Measurements from ENCODE around the gene SLC10A1.
"Not testable (repeated sequence)": the region's sequence is repeated elsewhere in the genome, so short reads cannot be mapped to it uniquely, and the experiment has no call there.

The SLC10A1 gene

DNA sequence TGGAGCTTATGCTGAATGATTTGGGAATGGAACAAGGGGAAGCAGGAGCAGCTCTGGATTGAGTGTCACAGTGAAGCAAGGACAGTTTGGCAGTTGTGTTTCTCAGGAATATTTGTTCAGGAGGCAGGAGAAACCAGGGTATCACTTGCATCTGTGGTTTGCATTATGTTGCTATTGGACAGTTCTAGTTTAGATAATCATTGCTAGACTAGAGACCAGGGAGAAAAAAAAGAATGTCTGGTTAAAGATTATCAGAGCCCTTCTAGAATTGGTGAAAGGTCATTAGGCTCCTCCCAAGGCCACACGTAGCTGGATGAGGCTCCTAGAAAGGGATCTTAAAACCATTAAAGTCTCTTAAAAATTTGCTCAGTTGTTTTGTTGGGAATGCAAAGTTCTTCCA lies 47.1 kb downstream of the SLC10A1 start:
- Mint-ChIP-seq H3K27me3 (peaks cover 5% of the 10 kb centered on the region), H3K27ac (no peak overlapping the region), H3K4me1 (peaks cover 10% of the 10 kb centered on the region), H3K4me3 (no peak overlapping the region), H3K36me3 (no peaks in the 10 kb centered on the region), H3K9me3 (no peaks in the 10 kb centered on the region)
- CTCF ChIA-PET, result interaction anchor here (0.8 kb wide), 1 partner anchor 13 kb away, joined by 3 read pairs; no protein-coding TSS in a partner anchor
- no peak for DNase-seq

DNA sequence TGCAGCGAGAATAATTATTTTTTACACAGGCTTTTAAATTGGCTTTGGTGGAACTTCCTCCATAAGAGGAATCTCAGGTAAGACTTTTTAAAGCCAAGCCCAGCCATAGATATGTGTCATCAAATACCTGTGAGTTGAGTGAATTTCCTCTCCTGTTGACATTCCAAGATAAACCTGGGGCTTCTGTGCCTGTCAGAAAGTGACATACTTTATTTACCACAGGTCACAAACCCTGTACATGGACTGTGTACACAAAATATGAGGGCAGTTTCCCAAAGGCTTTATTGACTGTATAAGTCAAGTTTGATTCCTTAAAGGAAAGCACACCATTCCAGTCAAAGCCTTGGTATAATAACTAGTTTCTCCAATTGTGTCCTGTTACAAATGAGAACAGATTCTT lies 56.0 kb downstream of the SLC10A1 start:
- Mint-ChIP-seq H3K4me1 (peaks cover 2% of the 10 kb centered on the region), H3K27me3 (peaks cover 11% of the 10 kb centered on the region), H3K9me3 (peaks cover 8% of the 10 kb centered on the region), H3K27ac (no peak overlapping the region), H3K4me3 (no peak overlapping the region), H3K36me3 (peaks cover 2% of the 10 kb centered on the region)
- CTCF ChIA-PET, result no interaction called here
- DNase-seq, result no peak

DNA sequence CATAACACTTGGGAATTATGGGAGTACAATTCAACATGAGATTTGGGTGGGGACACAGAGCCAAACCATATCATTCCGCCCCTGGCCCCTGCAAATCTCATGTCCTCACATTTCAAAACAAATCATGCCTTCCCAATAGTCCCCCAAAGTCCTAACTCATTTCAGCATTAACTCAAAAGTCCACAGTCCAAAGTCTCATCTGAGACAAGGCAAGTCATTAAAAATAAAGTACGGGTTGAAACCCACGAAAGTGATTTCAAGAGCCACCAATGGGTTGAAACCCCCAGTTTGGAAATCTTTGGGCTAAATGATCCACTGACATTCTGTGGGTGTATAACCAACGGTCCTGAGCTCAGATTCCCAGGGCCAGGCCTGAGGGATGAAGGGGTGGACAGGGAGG lies 60.6 kb downstream of the SLC10A1 start:
- not testable (repeated sequence) for H3K4me1 Mint-ChIP-seq, H3K4me3 Mint-ChIP-seq, H3K9me3 Mint-ChIP-seq, DNase-seq, H3K36me3 Mint-ChIP-seq, H3K27ac Mint-ChIP-seq
- CTCF ChIA-PET, result interaction anchor here (0.7 kb wide), 1 partner anchor 14 kb away, joined by 3 read pairs; no protein-coding TSS in a partner anchor
- peaks cover 17% of the 10 kb centered on the region for H3K27me3 Mint-ChIP-seq

DNA sequence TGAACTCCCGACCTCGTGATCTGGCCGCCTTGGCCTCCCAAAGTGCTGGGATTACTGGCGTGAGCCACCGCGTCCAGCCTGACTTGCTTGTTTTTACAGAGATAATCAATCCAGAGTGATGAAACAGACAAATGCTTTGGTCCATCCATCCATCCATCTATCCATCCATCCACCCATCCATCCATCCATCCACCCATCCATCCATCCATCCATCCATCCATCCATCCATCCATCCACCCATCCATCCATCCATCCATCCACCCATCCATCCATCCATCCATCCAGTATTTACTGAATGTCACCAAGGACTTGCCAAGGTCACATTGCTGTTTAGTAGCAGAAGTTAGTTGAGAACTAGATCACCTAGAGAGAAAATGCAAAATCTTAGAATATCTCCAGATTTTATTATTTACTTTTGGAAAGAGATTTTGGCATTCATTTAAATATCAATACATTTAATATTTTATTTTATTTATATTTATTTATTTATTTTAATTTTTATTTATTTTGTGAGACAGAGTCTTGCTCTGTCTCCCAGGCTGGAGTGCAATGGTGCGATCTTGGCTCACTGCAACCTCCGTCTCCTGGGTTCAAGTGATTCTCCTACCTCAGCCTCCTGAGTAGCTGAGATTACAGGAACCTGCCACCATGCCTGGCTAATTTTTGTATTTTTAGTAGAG lies 65.0 kb downstream of the SLC10A1 start:
- H3K27me3 Mint-ChIP-seq, result peaks cover 17% of the 10 kb centered on the region
- H3K27ac Mint-ChIP-seq, DNase-seq, H3K9me3 Mint-ChIP-seq, H3K4me3 Mint-ChIP-seq, H3K36me3 Mint-ChIP-seq: not testable (repeated sequence)
- CTCF ChIA-PET, result interaction anchor here (1.7 to 2.5 kb wide), 2 partner anchors 34 to 296 kb away, joined by 4 to 19 read pairs; no protein-coding TSS in a partner anchor
- peaks cover 12% of the 10 kb centered on the region for H3K4me1 Mint-ChIP-seq

DNA sequence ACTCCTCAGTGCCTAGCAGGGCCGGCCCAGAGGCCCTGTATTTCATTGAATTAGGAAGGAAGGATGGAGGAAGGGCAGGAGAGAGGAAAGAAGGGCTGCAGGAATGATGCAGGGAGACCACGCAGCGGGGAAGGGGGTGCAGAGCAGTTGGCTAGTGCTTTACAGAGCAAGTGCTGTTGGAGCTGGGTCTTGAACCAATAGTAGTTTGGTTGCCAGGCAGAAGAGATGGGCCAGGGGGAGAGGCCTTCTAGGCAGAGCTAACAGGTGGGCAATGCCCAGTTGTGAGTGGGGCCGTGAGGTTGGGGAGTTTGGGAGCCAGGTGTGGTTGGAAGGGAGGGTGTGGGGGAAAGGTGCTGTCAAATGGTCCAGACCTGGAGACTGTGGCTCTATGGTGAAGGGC lies 69.2 kb downstream of the SLC10A1 start:
- DNase-seq, result no peak
- CTCF ChIA-PET, result interaction anchor here (1.1 to 6.1 kb wide), 13 partner anchors 10 to 151 kb away, joined by 4 to 94 read pairs (median 7); no protein-coding TSS in a partner anchor
- Mint-ChIP-seq H3K4me3 (no peak overlapping the region), H3K27ac (no peak overlapping the region), H3K4me1 (peaks cover 28% of the 10 kb centered on the region), H3K27me3 (peaks cover 18% of the 10 kb centered on the region), H3K9me3 (no peaks in the 10 kb centered on the region), H3K36me3 (no peaks in the 10 kb centered on the region)

DNA sequence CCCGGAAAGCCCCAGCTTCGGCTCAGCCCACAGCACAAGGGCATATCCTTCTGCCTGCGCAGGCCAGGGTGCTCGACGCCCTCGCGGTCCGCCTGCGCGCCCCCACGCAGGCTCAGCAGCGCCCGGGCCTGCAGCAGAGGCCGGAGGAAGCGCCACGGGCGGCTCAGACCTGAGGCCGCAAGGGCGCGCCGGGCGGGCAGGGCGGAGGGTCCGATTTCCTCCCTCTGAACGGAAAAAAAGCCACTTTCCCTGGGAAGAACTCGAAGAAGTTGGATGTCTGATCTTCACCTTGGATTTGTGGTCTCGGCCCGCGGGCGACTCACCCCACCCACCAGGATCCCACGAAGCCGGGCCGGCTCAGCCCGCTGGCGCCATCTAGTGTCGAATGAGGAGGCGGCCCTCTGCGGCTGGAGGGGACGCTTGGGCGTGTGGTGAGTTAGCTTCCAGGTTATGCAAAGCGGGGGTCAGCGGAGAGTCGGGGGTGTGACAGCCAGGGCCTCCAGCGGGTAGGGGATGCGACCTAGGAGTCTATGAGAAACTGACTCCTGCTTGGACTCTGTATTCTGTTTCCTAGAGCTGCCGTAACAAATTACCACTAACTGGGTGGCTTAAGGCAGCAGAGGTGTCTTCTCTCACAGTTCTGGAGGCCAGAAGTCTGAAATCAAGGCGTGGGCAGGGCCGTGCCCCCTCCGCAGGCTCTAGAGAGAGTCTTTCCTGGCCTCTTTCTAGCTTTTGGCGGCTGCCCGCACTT lies 70.1 kb downstream of the SLC10A1 start:
- Mint-ChIP-seq H3K27me3 (peaks cover 18% of the 10 kb centered on the region), H3K4me3 (peak overlapping the region; percentile 57), H3K4me1 (peaks cover 28% of the 10 kb centered on the region), H3K27ac (peak overlapping the region; percentile 6), H3K36me3 (no peaks in the 10 kb centered on the region), H3K9me3 (no peaks in the 10 kb centered on the region)
- peak; percentile 84 for DNase-seq
- CTCF ChIA-PET, result interaction anchor here (0.7 to 6.1 kb wide), 26 partner anchors 9 to 150 kb away, joined by 3 to 94 read pairs (median 6); partner anchors contain the start of gene SUSD6

Data from activated naive CD4-positive, alpha-beta T cell treated with anti-CD3 and anti-CD28 coated beads, Interleukin-2, amount 10 ng/mL, durations not matched to agents 7 days and 5 days (primary cell).